HUDEP-2 (cell line): ENCODE data around the gene RABGGTA.

Experiments used
- DNase-seq, 76 experiments: peaks; one replicate each; lab custom pipeline; 2025; ENCODE audit not compliant: unreplicated experiment in 76 of 76; lab: John Stamatoyannopoulos, UW

RABGGTA gene

GRCh38 chr14:24304019-24304387, 32.6 kb upstream of the RABGGTA start:
- DNase-seq, result no peak

- DNase-seq, result no peak
Measured at GRCh38 chr14:24300326-24300980, 29.1 kb upstream of the RABGGTA start.

DNA sequence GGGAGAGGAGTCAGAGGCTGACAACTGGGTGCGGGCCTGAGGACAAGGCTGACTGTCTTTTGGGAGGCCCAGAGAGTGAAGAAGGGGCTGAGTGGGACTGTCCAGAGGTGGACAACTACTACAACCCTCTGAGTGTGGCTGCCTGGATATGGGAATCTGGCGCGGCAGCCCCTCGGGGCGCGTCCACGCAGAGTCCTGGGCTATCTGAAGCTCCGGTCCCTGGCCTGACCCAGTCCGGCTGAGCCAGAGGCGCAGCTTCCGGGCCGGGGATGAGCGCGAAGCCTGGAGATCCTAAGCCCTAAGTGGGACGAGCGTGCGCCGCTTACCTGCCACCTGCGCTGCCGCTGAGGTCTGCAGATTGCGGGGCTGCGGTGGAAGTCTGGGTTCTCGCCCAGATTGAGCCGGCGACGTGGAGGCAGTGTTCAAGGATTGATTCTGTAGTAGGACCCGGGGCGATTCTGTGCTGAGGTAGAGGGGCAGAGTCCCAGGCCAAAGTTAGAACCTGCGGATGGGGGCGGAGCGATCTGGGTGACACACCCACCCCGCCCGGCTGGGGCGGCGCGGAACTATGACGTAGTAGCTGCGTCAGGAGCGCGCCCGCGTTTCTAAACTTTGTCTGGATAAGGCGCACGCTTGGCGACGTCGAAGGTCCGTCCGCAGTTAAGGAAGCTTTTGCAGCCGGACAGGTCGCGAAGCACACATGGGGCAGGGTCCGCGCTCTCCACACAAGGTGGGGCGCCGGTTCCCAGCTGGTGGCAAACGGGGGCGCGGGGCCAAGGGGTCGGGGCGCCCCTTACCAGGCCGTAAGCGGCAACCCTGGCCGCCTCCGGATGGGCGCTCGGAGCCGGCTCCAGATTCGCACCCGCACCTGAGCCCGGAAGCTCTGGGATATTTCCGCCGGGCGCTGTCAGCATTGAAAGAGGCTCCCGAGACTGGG, 28.1 kb upstream of the RABGGTA start, which contains the start of the genes DHRS1 and NOP9:
DHRS1 (minus strand) TSS at position 526 of the 937 bp plus-strand sequence. CDS start 674 bp downstream, outside the sequence.
NOP9 (plus strand) TSS at position 596 of the 937 bp plus-strand sequence; CDS start at position 701, 105 bp downstream.
- DNase-seq, result peak in 73 of 76 experiments; percentile 18 to 91 (median 76)

DNA sequence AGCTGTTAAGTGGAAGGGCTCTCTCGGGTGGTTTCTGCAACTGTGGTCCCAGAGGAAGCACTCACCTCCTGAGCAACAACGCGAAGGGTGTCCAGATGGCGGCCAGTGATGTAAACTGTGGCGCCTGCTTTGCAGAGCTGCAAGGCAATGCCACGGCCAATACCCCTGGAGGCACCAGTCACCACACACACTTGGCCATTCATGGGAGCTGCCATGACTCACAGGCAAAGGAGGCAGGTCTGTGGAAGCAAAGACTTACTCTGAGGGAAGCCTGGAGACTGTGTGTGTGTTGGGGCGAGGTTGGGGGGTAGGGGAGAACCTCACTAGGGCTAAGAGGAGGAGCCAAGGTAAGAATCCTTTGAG, 27.5 kb upstream of the RABGGTA start:
- DNase-seq, result peak in 13 of 76 experiments; percentile 6 to 27 (median 19)

GRCh38 chr14:24297190-24297964, 26.0 kb upstream of the RABGGTA start:
- peak in 12 of 76 experiments; percentile 6 to 34 (median 18) for DNase-seq

- peak in 58 of 76 experiments; percentile 8 to 66 (median 36) for DNase-seq
Measured at GRCh38 chr14:24296341-24297157, 25.2 kb upstream of the RABGGTA start.

DNA sequence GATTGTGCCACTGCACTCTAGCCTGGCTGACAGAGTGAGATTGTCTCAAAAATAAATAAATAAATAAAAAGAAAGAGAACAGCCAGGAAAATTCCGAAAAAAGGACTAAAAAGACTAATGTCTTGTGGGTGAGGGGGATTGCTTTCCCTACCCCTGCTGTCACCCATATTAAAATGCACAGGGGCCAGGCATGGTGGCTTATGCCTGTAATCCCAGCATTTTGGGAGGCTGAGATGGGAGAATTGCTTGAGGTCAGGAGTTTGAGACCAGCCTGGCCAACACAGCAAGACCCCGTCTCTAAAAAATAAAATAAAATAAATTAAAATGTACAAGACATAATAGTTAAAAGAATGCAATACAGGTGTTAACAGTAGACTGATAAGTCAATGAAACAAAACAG, 22.1 kb upstream of the RABGGTA start:
- DNase-seq, result no peak

DNA sequence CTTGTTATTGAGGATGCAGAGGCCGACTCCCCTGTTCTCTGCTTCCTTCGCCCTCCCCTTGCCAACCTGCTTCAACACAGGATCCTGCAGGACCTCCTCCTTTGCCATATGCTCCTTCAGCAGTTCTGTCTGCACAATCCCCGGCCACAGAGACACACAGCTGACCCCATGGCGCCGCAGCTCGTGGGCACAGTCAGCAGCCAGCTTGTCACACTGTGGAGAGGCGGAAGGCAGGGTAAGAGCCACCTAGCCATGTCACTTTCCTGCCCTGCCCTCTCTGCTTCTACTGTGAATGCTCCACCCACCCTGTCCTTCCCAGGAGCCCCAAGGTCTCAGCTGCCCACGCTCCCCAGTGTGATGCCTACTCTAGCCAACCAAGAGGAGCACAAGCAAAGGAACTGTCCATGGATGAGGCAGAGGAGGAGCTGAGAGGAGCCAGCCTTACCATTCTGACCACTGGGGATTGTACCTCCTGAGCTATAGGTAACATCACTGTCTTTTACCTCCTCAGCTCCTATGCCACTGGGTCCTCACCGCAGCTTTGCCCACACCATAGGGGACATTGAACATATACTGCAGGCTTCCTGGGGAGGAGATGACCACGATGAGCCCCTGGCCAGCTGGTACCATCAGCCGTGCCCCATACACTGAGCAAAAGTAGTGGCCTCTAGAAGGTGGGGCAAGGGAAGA, 20.9 kb upstream of the RABGGTA start:
- DNase-seq, result no peak

- no peak for DNase-seq
Measured at GRCh38 chr14:24291446-24292117, 20.2 kb upstream of the RABGGTA start.

DNA sequence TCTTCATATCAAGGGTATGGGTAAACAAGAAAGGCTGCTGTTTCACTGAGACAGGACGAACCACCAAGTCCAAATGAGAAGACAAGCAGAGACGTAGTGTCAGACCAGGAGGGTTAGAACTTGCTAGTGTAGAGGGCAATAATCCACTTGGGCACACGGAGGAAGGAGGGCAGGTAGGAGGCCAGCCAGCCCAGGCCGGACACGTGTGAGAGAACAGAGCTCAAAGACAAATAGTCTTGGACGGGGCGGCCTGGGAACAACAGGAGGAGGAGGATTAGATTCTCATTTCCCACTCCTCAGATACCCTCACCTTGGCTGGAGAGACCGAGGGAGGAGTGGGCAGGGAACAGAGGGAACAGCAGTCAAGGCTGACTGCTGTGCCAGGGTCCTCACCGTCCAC, 19.3 kb upstream of the RABGGTA start:
- DNase-seq, result no peak

GRCh38 chr14:24289649-24290280, 18.4 kb upstream of the RABGGTA start:
- DNase-seq, result no peak

GRCh38 chr14:24286996-24287395, 15.6 kb upstream of the RABGGTA start:
- DNase-seq, result no peak

GRCh38 chr14:24285351-24285750, 14.0 kb upstream of the RABGGTA start:
- no peak for DNase-seq

GRCh38 chr14:24284501-24285035, 13.2 kb upstream of the RABGGTA start:
- DNase-seq, result no peak

DNA sequence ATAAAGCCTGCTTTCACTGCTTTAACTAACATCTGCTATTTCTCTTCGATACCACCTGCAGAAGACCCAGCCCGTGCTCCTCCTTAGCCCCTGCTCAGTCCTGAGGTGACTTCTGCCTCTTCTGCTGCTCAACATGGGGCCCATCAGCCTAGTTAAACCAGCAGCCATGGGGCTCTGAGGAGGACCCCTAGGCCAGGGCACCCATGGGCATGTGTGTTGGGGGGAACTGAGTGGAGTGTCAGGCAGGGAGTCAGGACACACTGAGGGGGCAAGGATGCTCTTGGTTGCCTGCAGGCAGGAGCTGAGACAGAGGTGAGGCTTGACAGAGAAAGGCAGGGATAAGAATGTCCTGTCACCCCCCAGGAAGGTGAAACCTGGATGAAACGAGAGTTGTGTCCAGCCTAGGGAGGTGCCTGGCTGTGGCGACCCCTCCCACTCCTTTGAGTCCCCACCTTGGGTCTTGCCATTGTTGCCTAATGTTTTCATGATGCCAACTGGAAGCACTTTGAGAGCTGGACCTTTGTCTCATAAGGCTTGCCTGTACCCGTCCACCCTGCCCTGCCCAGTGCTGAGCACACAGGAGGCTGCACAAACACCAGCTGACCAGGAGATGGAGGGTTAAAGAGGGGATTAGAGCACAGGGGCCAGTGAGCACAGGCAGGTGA, 12.5 kb upstream of the RABGGTA start:
- DNase-seq, result no peak

- DNase-seq, result no peak
Measured at GRCh38 chr14:24282736-24283135, 11.3 kb upstream of the RABGGTA start.

GRCh38 chr14:24281636-24282035, 10.2 kb upstream of the RABGGTA start:
- no peak for DNase-seq
